GM06990 (cell line): Measurements from ENCODE around the gene BABAM2.

Source experiments
- DNase-seq: peaks from one replicate; pipeline ENCODE4 v3.0.0-alpha.2; 2011; ENCODE audit not compliant: insufficient read length; ENCODE audit errors: extremely low read depth
- H3K27me3 ChIP-seq: replicated peaks from 2 replicates; pipeline ENCODE4 v1.6.0; 2011; ENCODE audit warnings: low read length; ENCODE audit not compliant: control insufficient read depth, insufficient read depth
- H3K36me3 ChIP-seq: 2 replicates; pipeline ENCODE4 v1.5.1; 2011; ENCODE audit warnings: low read length; ENCODE audit not compliant: control insufficient read depth, insufficient read depth
- H3K4me3 ChIP-seq: replicated peaks from 2 replicates; pipeline ENCODE4 v1.5.1; 2011; ENCODE audit warnings: low read depth, mild to moderate bottlenecking, control low read depth, low read length
- TF ChIP-seq, protein P1 (sequence below): IDR thresholded peaks from 2 replicates; pipeline ENCODE4 v1.5.1; 2011; ENCODE audit warnings: low read length, control low read depth, mild to moderate bottlenecking, inconsistent platforms; ENCODE audit not compliant: insufficient read depth, poor library complexity, severe bottlenecking

BABAM2 gene

DNA sequence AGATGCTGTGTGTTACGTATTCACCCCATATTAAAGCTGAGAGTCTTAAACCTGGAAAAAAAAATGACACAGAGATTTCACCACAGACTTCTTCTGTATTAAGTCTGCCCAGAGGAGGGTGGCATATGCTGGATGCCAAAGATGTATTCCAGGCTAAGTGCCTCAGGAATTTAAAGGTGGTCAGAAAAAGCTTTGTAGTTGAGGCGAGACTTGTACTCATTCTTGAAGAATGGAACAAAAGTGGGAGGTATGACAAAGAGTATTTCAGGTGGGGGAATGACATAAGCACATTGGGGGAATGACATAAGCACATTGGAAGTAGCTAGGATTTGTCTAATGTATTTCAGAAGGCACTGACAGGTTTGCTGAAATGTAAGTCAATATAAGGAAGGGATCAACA, 98.6 kb downstream of the BABAM2 start:
- TF ChIP-seq, protein P1, sequence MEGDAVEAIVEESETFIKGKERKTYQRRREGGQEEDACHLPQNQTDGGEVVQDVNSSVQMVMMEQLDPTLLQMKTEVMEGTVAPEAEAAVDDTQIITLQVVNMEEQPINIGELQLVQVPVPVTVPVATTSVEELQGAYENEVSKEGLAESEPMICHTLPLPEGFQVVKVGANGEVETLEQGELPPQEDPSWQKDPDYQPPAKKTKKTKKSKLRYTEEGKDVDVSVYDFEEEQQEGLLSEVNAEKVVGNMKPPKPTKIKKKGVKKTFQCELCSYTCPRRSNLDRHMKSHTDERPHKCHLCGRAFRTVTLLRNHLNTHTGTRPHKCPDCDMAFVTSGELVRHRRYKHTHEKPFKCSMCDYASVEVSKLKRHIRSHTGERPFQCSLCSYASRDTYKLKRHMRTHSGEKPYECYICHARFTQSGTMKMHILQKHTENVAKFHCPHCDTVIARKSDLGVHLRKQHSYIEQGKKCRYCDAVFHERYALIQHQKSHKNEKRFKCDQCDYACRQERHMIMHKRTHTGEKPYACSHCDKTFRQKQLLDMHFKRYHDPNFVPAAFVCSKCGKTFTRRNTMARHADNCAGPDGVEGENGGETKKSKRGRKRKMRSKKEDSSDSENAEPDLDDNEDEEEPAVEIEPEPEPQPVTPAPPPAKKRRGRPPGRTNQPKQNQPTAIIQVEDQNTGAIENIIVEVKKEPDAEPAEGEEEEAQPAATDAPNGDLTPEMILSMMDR, result no peak
- no peak for DNase-seq
- H3K27me3 ChIP-seq, result no peaks in the 10 kb centered on the region
- H3K36me3 ChIP-seq, result no peaks in the 10 kb centered on the region
- no peak overlapping the region for H3K4me3 ChIP-seq

DNA sequence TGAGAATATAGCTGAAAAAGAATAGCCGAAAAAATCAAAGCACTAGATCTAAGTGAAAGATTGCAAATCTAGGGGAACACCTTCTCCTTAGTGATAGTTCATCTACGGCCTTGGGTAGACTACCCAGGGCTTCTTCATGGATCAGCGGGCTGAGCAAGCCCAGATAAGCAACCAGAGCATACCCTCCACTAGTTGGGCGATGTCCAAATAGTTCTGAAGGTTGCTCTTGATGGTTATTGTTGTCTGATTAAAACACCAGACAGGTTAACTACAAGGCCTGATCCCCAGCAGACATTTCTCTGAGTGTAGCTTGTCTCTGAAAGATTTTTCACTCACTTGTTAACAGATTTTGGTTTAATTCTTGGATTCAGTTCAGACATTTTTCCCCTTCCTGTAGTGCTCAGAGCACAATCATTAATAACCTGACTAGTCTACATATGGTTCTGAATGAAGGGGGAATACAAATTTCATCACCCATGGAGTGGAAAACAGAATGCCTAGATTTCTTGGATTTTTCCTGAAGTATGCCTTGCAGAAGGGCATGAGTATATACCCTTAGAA, 99.6 kb downstream of the BABAM2 start:
- DNase-seq, result no peak
- Histone ChIP-seq H3K36me3 (no peaks in the 10 kb centered on the region), H3K4me3 (no peak overlapping the region), H3K27me3 (no peaks in the 10 kb centered on the region)
- TF ChIP-seq, protein P1, result no peak

DNA sequence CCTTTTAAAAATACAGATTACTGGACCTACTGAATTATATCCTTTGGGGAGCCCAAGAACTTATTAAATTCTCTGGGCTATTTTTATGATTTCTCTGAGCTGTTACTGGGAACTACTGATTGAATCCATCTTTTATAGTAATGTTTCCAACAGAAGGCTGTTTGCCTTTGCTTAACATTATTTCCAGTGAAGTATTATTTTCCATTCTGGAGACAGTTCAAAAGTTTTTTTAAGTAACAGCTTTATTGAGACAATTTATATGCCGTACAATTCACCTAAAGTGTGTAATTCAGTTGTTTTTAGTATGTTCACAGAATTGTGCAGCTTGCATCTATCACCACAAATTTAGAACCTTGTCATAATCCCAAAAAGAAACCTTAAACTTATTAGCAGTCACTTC, 100.6 kb downstream of the BABAM2 start:
- no peaks in the 10 kb centered on the region for H3K27me3 ChIP-seq
- no peak overlapping the region for H3K4me3 ChIP-seq
- TF ChIP-seq, protein P1, result no peak
- no peak for DNase-seq
- H3K36me3 ChIP-seq, result no peaks in the 10 kb centered on the region; the same call in 1 of the 2 replicates

DNA sequence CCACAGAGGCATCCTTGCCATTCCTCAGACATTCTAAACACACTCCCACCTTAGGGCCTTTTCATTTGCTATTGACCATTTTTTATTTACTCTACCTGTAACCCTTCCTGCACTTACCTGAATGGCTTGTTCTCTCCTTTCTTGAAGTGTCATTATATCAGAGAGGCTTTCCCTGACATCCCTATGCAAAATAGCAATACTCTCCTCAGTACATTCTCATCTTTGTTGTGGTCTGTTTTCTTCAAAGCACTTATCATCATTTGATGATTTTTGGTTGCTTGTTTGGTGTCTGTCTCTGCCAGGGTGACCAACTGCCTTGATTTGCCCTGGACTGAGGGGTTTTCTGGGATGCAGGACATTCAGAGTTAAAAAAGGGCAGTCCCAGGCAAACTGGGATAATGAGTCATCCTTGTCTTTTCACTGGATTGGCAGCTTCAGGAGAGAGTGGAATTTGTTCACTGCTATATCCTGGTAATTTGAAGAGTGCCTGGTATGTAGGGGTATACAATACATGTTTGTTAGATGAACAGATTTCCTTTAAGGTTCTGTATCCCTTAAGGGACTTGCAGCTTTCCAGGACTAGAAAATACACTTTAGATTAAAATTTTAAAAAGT, 102.4 kb downstream of the BABAM2 start:
- H3K36me3 ChIP-seq, result no peaks in the 10 kb centered on the region; the same call in none of the 2 replicates
- TF ChIP-seq, protein P1, result no peak
- H3K4me3 ChIP-seq, result no peak overlapping the region
- H3K27me3 ChIP-seq, result no peaks in the 10 kb centered on the region
- DNase-seq, result no peak

DNA sequence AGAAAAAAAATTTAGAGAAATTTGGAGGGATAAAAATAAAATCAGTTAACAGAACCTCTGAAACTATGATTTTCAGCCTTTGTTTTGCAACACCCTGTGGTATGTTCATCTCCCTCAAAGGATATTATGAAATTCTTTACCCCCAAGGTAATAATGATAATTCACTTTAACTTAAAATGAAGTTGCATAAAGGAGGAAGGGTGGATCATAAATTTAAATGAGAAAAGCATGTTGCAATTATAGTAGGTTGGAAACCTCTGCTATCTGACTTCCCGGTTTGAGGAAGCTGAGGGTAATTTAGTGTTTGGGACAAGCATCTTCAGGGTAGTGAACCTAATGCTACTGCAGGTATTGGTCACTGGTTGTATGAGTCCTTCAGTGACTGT, 102.9 kb downstream of the BABAM2 start:
- TF ChIP-seq, protein P1, result no peak
- H3K36me3 ChIP-seq, result no peaks in the 10 kb centered on the region; the same call in none of the 2 replicates
- no peak overlapping the region for H3K4me3 ChIP-seq
- no peak for DNase-seq
- no peaks in the 10 kb centered on the region for H3K27me3 ChIP-seq
